HCT116 (cell line): ENCODE results near the gene XRN2. TPM values are rescaled to one million over a fixed set of nuclear protein-coding genes. Genes with fewer than 3 reads are reported as not detected.

Experiments used
- ATAC-seq: fragments of 200-7000 bp; cut with Tn5 transposase; 2 replicates; pipeline ENCODE4 v1.9.1; 2020; ENCODE audit warnings: mild to moderate bottlenecking, moderate library complexity
- BruUV-seq: library from RNA; stranded (reverse); fragments of 400-500 nt; replicated peaks from 2 replicates; lab custom pipeline; 2021; lab: Mats Ljungman, UMichigan
- CTCF ChIA-PET: fragments of 300-600 bp; sonication (Branson Sonifier 250); formaldehyde crosslinking; loops from one replicate; lab custom pipeline; 2021; ENCODE audit warnings: antibody characterized with exemption; lab: Charles Lee
- POLR2A ChIA-PET: fragments of 300-600, 350-600 bp; sonication (Branson Sonifier 250); formaldehyde crosslinking; loops from one replicate; lab custom pipeline; 2021; ENCODE audit warnings: antibody characterized with exemption; lab: Charles Lee
- RAD21 ChIA-PET, 2 experiments: fragments of 300-600 bp; sonication (Branson Sonifier 250); formaldehyde crosslinking; loops; one replicate each; lab custom pipeline; 2023; ENCODE audit warnings: low total read pairs in 2 of 2; ENCODE audit not compliant: uncharacterized antibody in 2 of 2, unreplicated experiment in 2 of 2, low non-redundant PET in 1 of 2; lab: Charles Lee
- DNase-seq: peaks from one replicate; pipeline ENCODE4 v3.0.0-alpha.2; 2010; ENCODE audit warnings: low read depth, low spot score
- H2AFZ ChIP-seq: fragments of 200-600 bp; shearing (Covaris generic), sonication (generic); 2 replicates; pipeline ENCODE4 v1.6.1; 2017; ENCODE audit warnings: low read depth, mixed run types, mixed read lengths, antibody characterized with exemption, low read length; ENCODE audit not compliant: poor library complexity, severe bottlenecking
- H3K27ac ChIP-seq: 2 replicates; pipeline ENCODE4 v1.5.1; 2012; ENCODE audit warnings: low read depth, low read length
- H3K27me3 ChIP-seq: fragments of 200-600 bp; sonication (generic); 2 replicates; pipeline ENCODE4 v1.6.1; 2016; ENCODE audit warnings: mixed run types, low read length, mixed read lengths; ENCODE audit not compliant: insufficient read depth
- H3K36me3 ChIP-seq, 2 experiments: fragments of 200-500 bp in 1 of 2; fragments of 200-600 bp in 1 of 2; sonication (Bioruptor generic) in 1 of 2; sonication (generic) in 1 of 2; 2 replicates each; pipeline versions ENCODE4 v1.5.1 to v1.6.1; 2014 to 2016; ENCODE audit warnings: low read length in 2 of 2, inconsistent platforms in 1 of 2, mixed read lengths in 1 of 2, mixed run types in 1 of 2; ENCODE audit not compliant: insufficient read depth in 2 of 2, control insufficient read depth in 1 of 2
- H3K4me1 ChIP-seq, 2 experiments: fragments of 200-600 bp in 1 of 2; sonication (generic) in 1 of 2; 2 replicates each; pipeline versions ENCODE4 v1.5.1 to v1.6.1; 2012 to 2017; ENCODE audit warnings: low read length in 2 of 2, inconsistent platforms in 1 of 2, mild to moderate bottlenecking in 1 of 2, mixed read lengths in 1 of 2, mixed run types in 1 of 2, moderate library complexity in 1 of 2; ENCODE audit not compliant: insufficient read depth in 2 of 2, control insufficient read depth in 1 of 2
- H3K4me2 ChIP-seq: fragments of 200-600 bp; sonication (generic); 2 replicates; pipeline ENCODE4 v1.6.1; 2017; ENCODE audit warnings: mixed run types, low read length, mixed read lengths
- H3K4me3 ChIP-seq, 2 experiments: fragments of 200-600 bp in 1 of 2; sonication (generic) in 1 of 2; replicated peaks in 1 of 2; 2 replicates each; pipeline ENCODE4 v1.5.1; 2011 to 2016; ENCODE audit warnings: low read length in 2 of 2, control low read depth in 1 of 2, low read depth in 1 of 2, mild to moderate bottlenecking in 1 of 2, mixed read lengths in 1 of 2, mixed run types in 1 of 2
- H3K79me2 ChIP-seq: fragments of 200-600 bp; sonication (generic); 2 replicates; pipeline ENCODE4 v1.6.1; 2017; ENCODE audit warnings: mild to moderate bottlenecking, mixed run types, low read length, moderate library complexity, mixed read lengths; ENCODE audit not compliant: insufficient read depth
- H3K9ac ChIP-seq: fragments of 200-600 bp; sonication (generic); 2 replicates; pipeline ENCODE4 v1.6.1; 2016; ENCODE audit warnings: low read length, mixed read lengths
- H3K9me2 ChIP-seq: fragments of 200-600 bp; sonication (generic), shearing (Covaris generic); 2 replicates; pipeline ENCODE4 v1.6.1; 2017; ENCODE audit warnings: mixed run types, mild to moderate bottlenecking, moderate library complexity; ENCODE audit not compliant: insufficient read depth
- H3K9me3 ChIP-seq, 2 experiments: fragments of 200-500 bp in 1 of 2; fragments of 200-600 bp in 1 of 2; sonication (Bioruptor generic) in 1 of 2; sonication (generic) in 1 of 2; 2 replicates each; pipeline ENCODE4 v1.6.1; 2014 to 2017; ENCODE audit warnings: low read length in 2 of 2, mixed read lengths in 2 of 2, inconsistent platforms in 1 of 2, low read depth in 1 of 2, mild to moderate bottlenecking in 1 of 2, mixed run types in 1 of 2, moderate library complexity in 1 of 2; ENCODE audit not compliant: control insufficient read depth in 1 of 2, insufficient read depth in 1 of 2
- H4K20me1 ChIP-seq: fragments of 200-600 bp; sonication (generic), shearing (Covaris generic); 2 replicates; pipeline ENCODE4 v1.6.1; 2017; ENCODE audit warnings: mixed run types, mild to moderate bottlenecking, moderate library complexity; ENCODE audit not compliant: insufficient read depth
- ATF3 ChIP-seq: IDR thresholded peaks from 2 replicates; pipeline ENCODE4 v1.6.1; 2012
- CBX3 ChIP-seq: IDR thresholded peaks from 2 replicates; pipeline ENCODE4 v1.6.1; 2012; ENCODE audit warnings: low read depth
- CEBPB ChIP-seq: IDR thresholded peaks from 2 replicates; pipeline ENCODE4 v1.6.1; 2012; ENCODE audit warnings: low read depth
- CTCF ChIP-seq, 3 experiments: fragments of 200-600 bp in 1 of 3; sonication (generic) in 1 of 3; IDR thresholded peaks in 2 of 3; conservative IDR thresholded peaks in 1 of 3; 2 replicates each; pipeline ENCODE4 v1.5.1; 2012 to 2017; ENCODE audit warnings: low read depth in 2 of 3, low read length in 2 of 3, antibody characterized with exemption in 1 of 3, borderline replicate concordance in 1 of 3, control low read depth in 1 of 3, mild to moderate bottlenecking in 1 of 3, mixed read lengths in 1 of 3, mixed run types in 1 of 3, moderate library complexity in 1 of 3; ENCODE audit not compliant: insufficient read depth in 1 of 3
- EGR1 ChIP-seq: IDR thresholded peaks from 2 replicates; pipeline ENCODE4 v1.6.1; 2012; ENCODE audit warnings: low read depth
- EZH2phosphoT487 ChIP-seq: fragments of 200-600 bp; IDR thresholded peaks from 2 replicates; pipeline ENCODE4 v1.6.1; 2018; ENCODE audit warnings: antibody characterized with exemption, borderline replicate concordance
- FOSL1 ChIP-seq: IDR thresholded peaks from 2 replicates; pipeline ENCODE4 v1.6.1; 2012; ENCODE audit warnings: low read depth
- JUND ChIP-seq: IDR thresholded peaks from 2 replicates; pipeline ENCODE4 v1.6.1; 2012
- MAX ChIP-seq: IDR thresholded peaks from 2 replicates; pipeline ENCODE4 v1.6.1; 2012
- POLR2A ChIP-seq: IDR thresholded peaks from 2 replicates; pipeline ENCODE4 v1.7.0; 2011; ENCODE audit warnings: borderline replicate concordance; ENCODE audit not compliant: insufficient read depth, insufficient read length; ENCODE audit errors: extremely low read depth
- POLR2AphosphoS5 ChIP-seq: IDR thresholded peaks from 2 replicates; pipeline ENCODE4 v1.6.1; 2011; ENCODE audit warnings: mild to moderate bottlenecking, low read depth, low read length, moderate library complexity
- REST ChIP-seq: IDR thresholded peaks from 2 replicates; pipeline ENCODE4 v1.6.1; 2012; ENCODE audit warnings: low read depth
- SIN3A ChIP-seq: IDR thresholded peaks from 2 replicates; pipeline ENCODE4 v1.6.1; 2012; ENCODE audit warnings: low read depth
- YY1 ChIP-seq: IDR thresholded peaks from 2 replicates; pipeline ENCODE4 v1.6.1; 2011; ENCODE audit warnings: low read length, low read depth, moderate library complexity, mild to moderate bottlenecking; ENCODE audit not compliant: insufficient replicate concordance; ENCODE audit errors: extremely low read depth
- intact Hi-C: fragments of 100-400 bp; cut with micrococcal nuclease; formaldehyde crosslinking; loops from 2 replicates; pipeline ENCODE4 v1.10.0; 2022
- total RNA-seq: library from RNA; stranded (reverse); gene quantifications from one replicate; pipeline ENCODE4 v1.2.1, GENCODE V29; 2021; ENCODE audit not compliant: unreplicated experiment

The XRN2 gene
- total RNA-seq, 1 experiment from 2014 or later: 101 TPM

GRCh38 chr20:21278829-21279228 is 24.3 kb upstream of the XRN2 start:
- H3K4me2 ChIP-seq: no peak overlapping the region
- no peaks in the 10 kb centered on the region for H3K4me1 ChIP-seq
- RAD21 ChIA-PET: no interaction called here
- H3K4me3 ChIP-seq: no peak overlapping the region
- H2AFZ ChIP-seq: no peak overlapping the region
- H3K9me2 ChIP-seq: no peaks in the 10 kb centered on the region
- no peak for DNase-seq
- H3K9me3 ChIP-seq: no peaks in the 10 kb centered on the region
- no peaks in the 10 kb centered on the region for H3K36me3 ChIP-seq
- CTCF ChIA-PET: no interaction called here
- intact Hi-C loops: no loop called here
- ATAC-seq: no peak
- TF ChIP-seq FOSL1 (no peak), CTCF (IDR thresholded peaks at IDR 0.05 in 2 of 3, conservative IDR thresholded peaks at IDR 0.05 in 1 of 3; ENCODE audit: borderline replicate concordance in 1 of 3, insufficient read depth in 1 of 3, low read depth in 2 of 3, low read length in 2 of 3) (no peak), CBX3 (no peak), MAX (no peak), CEBPB (no peak), SIN3A (no peak), REST (no peak), EGR1 (no peak), YY1 (no peak), JUND (no peak), EZH2phosphoT487 (no peak), ATF3 (no peak), POLR2AphosphoS5 (no peak), POLR2A (no peak)
- no TSS peak for BruUV-seq
- H3K27me3 ChIP-seq: peaks cover 11% of the 10 kb centered on the region; the same call in 1 of the 2 replicates
- H3K27ac ChIP-seq: no peak overlapping the region
- POLR2A ChIA-PET: no interaction called here
- no peak overlapping the region for H3K9ac ChIP-seq
- no peaks in the 10 kb centered on the region for H3K79me2 ChIP-seq
- no peaks in the 10 kb centered on the region for H4K20me1 ChIP-seq
